Measurements from ENCODE around the gene PAX1. TPM values are rescaled to one million over a fixed set of nuclear protein-coding genes. Genes with fewer than 3 reads are reported as not detected.

Gene PAX1
- total and polyA plus RNA-seq, 2 experiments from 2014 or later, result 0.14 TPM; not detected in 1

GRCh38 chr20:21739682-21740081 is 34.2 kb downstream of the PAX1 start (continued):
- TF ChIP-seq ZNF462 (CRISPR knock-in tag; IDR thresholded peaks at IDR 0.05) (no peak), CTCF (conservative IDR thresholded peaks at IDR 0.05; ENCODE audit: low read depth in 2 of 2) (no peak), CREB1 (CRISPR knock-in tag; IDR thresholded peaks at IDR 0.05; ENCODE audit: low read depth) (no peak), NANOG (IDR thresholded peaks at IDR 0.05; ENCODE audit: borderline replicate concordance) (no peak)

- Histone ChIP-seq H3K9me2 (ENCODE audit: insufficient read depth) (peaks cover 11% of the 10 kb centered on the region; the same call in 1 of the 2 replicates), H3K4me1 (ENCODE audit: insufficient read depth) (no peaks in the 10 kb centered on the region), H3K79me2 (replicated peaks; ENCODE audit: insufficient read depth) (no peaks in the 10 kb centered on the region), H3K4me3 (no peak overlapping the region), H2AFZ (no peak overlapping the region), H3K27me3 (ENCODE audit: insufficient read depth) (no peaks in the 10 kb centered on the region), H3K27ac (ENCODE audit: low read depth) (no peak overlapping the region), H3F3A (replicated peaks; ENCODE audit: low read depth) (no peaks in the 10 kb centered on the region), H3K36me3 (ENCODE audit: insufficient read depth) (no peaks in the 10 kb centered on the region), H3K4me2 (no peak overlapping the region), H4K20me1 (replicated peaks; ENCODE audit: insufficient read depth) (no peaks in the 10 kb centered on the region)
- no peak overlapping the region for H3K27ac Mint-ChIP-seq
- no peaks in the 10 kb centered on the region for H3K36me3 Mint-ChIP-seq (ENCODE audit: low read depth)
- no peaks in the 10 kb centered on the region for H3K4me1 Mint-ChIP-seq
- H3K27me3 Mint-ChIP-seq (ENCODE audit: insufficient read depth, low read depth, poor library complexity), result no peaks in the 10 kb centered on the region
- H3K9me3 Mint-ChIP-seq, result peaks cover 9% of the 10 kb centered on the region; the same call in 2 of the 3 replicates
- no peak overlapping the region for H3K4me3 Mint-ChIP-seq
- no peak for ATAC-seq
- no peak for DNase-seq (ENCODE audit: low spot score)
- TF ChIP-seq ZNF331 (CRISPR knock-in tag; IDR thresholded peaks at IDR 0.05; ENCODE audit: low read depth), result no peak
- TF ChIP-seq EZH2 (IDR thresholded peaks at IDR 0.05; ENCODE audit: low read depth, unreplicated experiment), result no peak
- no peak for TF ChIP-seq ZNF462 (CRISPR knock-in tag; IDR thresholded peaks at IDR 0.05)
- TF ChIP-seq ZNF114 (CRISPR knock-in tag; IDR thresholded peaks at IDR 0.05), result no peak
- TF ChIP-seq CREB1 (CRISPR knock-in tag; IDR thresholded peaks at IDR 0.05; ENCODE audit: low read depth), result no peak
- no peak for TF ChIP-seq STAT1 (IDR thresholded peaks at IDR 0.05; ENCODE audit: unreplicated experiment)
These were observed 35.8 kb downstream of the PAX1 start for GRCh38 chr20:21741266-21741665.

All from GM23338 (cell line).